ENCODE data around the gene IFNGR1. TPM values are rescaled to one million over a fixed set of nuclear protein-coding genes. Genes with fewer than 3 reads are reported as not detected.

The IFNGR1 gene
- total and polyA plus RNA-seq, 8 donors, result 14.1 to 65.5 (median 22.6) TPM

DNA sequence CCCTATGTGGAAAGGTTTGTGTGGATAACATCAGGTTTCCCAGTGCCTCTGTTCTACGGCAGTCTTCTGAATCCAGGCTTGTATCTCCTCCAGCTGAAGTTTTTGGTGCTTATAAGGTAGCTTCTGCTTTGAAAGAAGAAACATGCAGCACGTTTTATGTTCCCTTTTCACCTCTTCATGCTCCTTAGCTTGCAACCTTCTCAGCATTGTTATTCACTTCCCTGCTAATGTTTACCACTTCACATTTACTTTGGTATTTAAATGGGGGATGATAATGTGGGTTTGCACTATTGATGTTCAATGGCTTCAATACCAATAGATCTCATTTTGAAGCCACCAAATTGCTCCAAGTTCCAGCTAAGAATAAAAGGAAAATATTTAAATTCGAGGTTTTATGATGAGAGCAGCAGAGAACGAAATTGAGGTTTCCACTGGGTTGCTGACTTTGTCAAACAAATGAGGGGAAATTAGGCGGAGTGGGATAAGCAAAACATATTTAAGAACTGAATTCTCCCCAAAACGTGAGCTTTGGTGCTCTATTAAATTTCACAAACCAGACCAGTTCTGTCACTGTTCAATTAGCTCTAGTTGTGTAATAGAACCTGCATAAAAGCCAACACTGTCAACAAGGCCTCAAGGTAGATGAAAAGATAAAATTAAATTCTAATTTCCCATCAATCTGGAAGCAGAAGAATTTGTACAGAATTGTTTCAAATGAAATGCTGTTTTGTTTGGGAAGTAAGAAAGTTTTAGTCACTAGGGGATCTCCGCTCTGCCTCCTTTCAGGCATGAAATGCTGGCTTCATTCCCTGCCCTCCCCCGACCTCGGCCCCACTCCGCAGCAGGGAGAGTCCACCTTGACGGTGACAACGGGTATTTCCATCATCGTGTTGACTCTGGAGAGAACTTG, 47.1 kb downstream of the IFNGR1 start:
- DNase-seq, result no peak
- WGBS, 2 donors, result 62 to 64% methylated on average over 13 of the region's 13 CpGs
- TF ChIP-seq, protein P1, sequence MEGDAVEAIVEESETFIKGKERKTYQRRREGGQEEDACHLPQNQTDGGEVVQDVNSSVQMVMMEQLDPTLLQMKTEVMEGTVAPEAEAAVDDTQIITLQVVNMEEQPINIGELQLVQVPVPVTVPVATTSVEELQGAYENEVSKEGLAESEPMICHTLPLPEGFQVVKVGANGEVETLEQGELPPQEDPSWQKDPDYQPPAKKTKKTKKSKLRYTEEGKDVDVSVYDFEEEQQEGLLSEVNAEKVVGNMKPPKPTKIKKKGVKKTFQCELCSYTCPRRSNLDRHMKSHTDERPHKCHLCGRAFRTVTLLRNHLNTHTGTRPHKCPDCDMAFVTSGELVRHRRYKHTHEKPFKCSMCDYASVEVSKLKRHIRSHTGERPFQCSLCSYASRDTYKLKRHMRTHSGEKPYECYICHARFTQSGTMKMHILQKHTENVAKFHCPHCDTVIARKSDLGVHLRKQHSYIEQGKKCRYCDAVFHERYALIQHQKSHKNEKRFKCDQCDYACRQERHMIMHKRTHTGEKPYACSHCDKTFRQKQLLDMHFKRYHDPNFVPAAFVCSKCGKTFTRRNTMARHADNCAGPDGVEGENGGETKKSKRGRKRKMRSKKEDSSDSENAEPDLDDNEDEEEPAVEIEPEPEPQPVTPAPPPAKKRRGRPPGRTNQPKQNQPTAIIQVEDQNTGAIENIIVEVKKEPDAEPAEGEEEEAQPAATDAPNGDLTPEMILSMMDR (IDR thresholded peaks at IDR 0.05), result no peak
- H3K27ac ChIP-seq, result no peak overlapping the region
- H3K4me1 ChIP-seq, result no peaks in the 10 kb centered on the region
- no peaks in the 10 kb centered on the region for H3K36me3 ChIP-seq
- intact Hi-C loops (cut with DNase I), result no loop called here
- no peak for FAIRE-seq
- H3K9me3 ChIP-seq, result no peaks in the 10 kb centered on the region
- ATAC-seq, result peak in 2 of 4 donors; percentile 32 to 70
- H3K27me3 ChIP-seq, result no peaks in the 10 kb centered on the region
- H3K4me3 ChIP-seq, result no peak overlapping the region

DNA sequence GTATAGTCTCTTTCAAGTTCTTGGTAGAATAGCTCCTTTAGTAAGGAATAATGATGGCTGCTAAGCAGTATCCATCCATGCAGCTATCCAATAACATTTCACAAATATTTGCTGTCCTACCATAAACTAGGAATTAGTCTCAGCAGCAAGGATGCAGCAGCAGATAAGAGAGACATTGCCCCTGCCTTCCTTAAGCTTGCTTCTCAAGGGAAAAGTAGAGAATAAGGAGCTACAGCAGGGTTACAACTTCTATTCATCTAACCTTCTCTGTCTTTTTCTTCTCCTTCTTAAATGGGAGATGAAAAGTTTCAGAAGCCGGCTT, 48.2 kb downstream of the IFNGR1 start:
- Histone ChIP-seq H3K36me3 (no peaks in the 10 kb centered on the region), H3K9me3 (no peaks in the 10 kb centered on the region), H3K4me3 (no peak overlapping the region), H3K27ac (no peak overlapping the region), H3K4me1 (no peaks in the 10 kb centered on the region), H3K27me3 (no peaks in the 10 kb centered on the region)
- FAIRE-seq (no peak), ATAC-seq (no peak), DNase-seq (no peak)
- intact Hi-C loops (cut with DNase I), result no loop called here
- 95% methylated on average over 1 of the region's 1 CpG for whole genome bisulfite sequencing, 2 donors
- TF ChIP-seq, protein P1 (IDR thresholded peaks at IDR 0.05), result no peak

DNA sequence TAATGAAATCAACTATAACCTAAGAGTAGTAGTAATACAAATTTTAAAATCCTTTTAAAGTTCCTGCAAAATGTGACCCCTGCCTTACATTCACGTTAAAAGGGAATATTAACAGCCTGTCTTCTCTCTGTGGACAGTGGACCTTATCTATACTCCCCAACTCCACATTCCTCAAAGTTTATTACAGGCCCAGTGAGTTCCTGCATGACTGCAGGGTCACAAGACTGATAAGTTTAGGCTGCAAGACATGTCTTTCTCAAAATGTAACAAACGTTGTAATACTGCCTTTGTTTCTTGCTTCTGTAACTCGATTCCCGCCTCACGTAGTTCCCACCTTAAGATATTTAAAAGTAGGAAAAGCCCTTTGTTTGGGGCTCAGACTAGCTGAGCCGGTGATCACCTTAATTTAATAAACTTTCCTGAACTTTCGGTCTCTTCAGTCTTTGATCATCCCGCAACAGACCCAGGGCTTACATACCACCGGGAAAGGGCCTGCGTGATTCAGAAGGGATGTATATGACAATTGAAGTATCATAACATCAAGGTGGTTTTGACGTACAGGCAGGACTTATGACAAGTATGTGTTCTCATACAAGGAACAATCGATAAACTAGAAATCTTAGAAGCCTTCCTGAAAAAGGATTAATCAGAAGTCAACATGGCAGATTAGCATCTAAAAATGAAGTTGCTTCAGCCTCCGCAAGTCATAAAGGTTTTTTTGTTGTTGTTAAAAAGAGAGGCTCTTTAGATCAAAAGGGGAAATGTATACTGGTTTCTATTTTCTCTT, 48.7 kb downstream of the IFNGR1 start:
- no peaks in the 10 kb centered on the region for H3K36me3 ChIP-seq
- no peaks in the 10 kb centered on the region for H3K27me3 ChIP-seq
- no peak for ATAC-seq
- TF ChIP-seq, protein P1 (IDR thresholded peaks at IDR 0.05), result no peak
- intact Hi-C loops (cut with DNase I), result no loop called here
- WGBS, 2 donors, result 83 to 87% methylated on average over 13 of the region's 13 CpGs
- H3K27ac ChIP-seq, result no peak overlapping the region
- DNase-seq, result no peak
- FAIRE-seq, result no peak
- no peak overlapping the region for H3K4me3 ChIP-seq
- H3K9me3 ChIP-seq, result no peaks in the 10 kb centered on the region
- no peaks in the 10 kb centered on the region for H3K4me1 ChIP-seq

DNA sequence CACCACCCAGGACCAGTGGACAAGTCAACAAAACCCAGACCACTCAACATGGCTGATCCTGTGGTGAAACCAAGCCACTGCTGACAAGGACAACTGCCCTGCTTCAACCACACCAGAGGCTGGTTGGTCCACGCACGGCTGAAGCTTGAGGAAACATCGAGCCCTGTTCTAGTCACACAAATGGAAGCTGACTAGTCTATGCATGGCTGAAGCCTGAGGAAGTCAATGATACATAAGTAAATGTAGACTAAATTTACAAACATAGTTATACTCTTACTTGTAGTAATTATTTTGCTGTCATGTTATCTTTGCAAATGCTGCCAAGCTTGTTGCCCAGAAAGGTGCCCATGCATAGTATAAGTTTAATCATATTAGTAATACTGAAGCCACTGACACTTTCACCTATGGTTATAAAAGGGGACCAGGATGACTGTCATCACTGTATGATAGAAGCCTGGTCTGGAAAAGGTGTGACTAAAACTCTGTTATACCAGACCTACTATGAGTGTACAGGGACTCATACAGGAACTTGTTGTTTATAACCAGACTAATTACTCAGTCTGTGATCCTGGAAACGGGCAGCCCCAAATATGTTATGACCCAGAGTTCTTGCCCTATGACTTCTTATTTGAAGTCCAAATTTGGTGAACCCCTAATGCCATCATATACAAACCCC, 51.3 kb downstream of the IFNGR1 start:
- H3K36me3 ChIP-seq, result no peaks in the 10 kb centered on the region
- no peak overlapping the region for H3K27ac ChIP-seq
- H3K4me1 ChIP-seq, result no peaks in the 10 kb centered on the region
- H3K9me3 ChIP-seq, result no peaks in the 10 kb centered on the region
- no peak for DNase-seq
- intact Hi-C loops (cut with DNase I), result no loop called here
- TF ChIP-seq, protein P1 (IDR thresholded peaks at IDR 0.05), result no peak
- WGBS, 2 donors, result 84 to 87% methylated on average over 4 of the region's 4 CpGs
- no peak overlapping the region for H3K4me3 ChIP-seq
- no peak for FAIRE-seq
- ATAC-seq, result no peak
- no peaks in the 10 kb centered on the region for H3K27me3 ChIP-seq
